T-helper 9 cell (primary cell): ENCODE measurements around the gene JAK1.

ENCODE experiments used
- DNase-seq: peaks from one replicate; pipeline ENCODE4 v3.0.0-alpha.2; 2020

The JAK1 gene

DNA sequence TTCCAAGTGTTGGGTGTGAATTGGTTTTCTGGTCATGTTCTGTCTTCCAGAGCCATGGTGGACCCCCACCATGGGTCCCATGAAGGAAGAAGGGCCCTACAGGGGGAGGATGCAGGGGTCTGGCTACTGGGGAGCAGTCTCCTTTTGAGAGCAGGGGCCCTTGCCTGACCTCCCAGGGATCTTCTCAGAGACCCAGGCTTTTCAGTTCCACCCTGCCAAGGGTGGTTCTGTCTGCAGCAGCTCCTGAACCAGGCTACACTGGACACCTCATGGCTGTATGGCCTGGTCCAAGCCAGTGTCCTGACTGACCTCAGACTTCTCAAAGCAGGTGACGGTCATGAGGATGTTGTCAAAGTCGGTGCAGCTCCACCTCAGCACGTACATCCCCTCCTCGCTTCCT lies 109.0 kb downstream of the JAK1 start:
- DNase-seq, result no peak

DNA sequence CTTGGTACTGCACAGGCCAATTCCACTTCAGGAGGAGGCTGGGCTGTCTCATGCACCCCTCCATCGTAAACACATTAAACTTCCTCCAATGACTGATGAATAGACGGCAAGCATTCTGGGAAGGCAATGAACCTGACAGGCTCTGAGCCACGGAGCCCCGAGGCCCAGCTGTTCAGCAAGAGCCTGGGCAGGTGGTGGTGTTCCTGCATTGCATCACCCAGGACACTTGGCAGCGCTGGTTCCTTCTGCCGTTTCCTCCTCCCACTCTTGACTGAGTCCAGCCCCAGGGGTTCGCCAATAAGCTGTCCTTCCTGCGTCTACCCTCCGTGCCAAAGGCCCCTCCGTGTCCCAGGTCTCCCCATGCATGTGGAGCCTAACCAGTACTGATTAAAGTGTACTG lies 109.8 kb downstream of the JAK1 start:
- DNase-seq, result no peak

DNA sequence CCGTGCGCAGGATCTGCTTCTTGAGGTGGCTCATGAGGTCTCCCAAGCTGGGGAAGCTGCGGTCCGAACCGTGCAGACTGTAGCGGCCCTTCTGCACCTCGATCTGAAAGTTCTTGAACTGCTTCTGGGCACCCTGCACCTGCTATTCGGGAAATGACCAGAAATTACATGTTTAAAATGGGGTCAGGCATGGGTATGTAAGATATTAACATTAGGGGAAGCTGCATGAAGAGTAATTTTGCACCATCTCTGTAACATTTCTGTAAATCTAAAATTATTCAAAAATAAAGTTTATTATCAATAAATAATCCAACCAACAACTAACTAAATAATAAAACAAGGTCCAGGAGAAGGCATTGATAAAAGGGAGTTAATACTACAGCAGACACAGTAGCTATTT lies 110.8 kb downstream of the JAK1 start:
- no peak for DNase-seq

DNA sequence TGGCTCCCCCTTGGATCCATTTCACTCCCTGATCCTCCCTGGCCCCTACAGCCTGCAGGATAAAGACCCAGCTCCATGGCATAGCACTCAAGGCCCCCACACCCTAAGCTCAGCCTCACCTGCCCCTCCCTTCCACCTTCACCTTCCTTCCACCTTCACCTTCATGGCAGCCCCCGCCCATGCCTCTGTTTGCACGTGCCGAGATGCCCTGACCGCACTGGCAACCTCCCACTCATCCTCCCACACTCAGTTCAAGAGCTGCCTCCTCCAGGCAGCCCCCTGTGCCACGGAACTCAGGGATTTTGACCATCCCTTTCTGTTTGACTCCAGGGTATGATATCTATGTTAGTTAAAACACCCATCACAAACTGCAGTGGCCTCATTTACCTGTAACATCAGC lies 111.7 kb downstream of the JAK1 start:
- no peak for DNase-seq

DNA sequence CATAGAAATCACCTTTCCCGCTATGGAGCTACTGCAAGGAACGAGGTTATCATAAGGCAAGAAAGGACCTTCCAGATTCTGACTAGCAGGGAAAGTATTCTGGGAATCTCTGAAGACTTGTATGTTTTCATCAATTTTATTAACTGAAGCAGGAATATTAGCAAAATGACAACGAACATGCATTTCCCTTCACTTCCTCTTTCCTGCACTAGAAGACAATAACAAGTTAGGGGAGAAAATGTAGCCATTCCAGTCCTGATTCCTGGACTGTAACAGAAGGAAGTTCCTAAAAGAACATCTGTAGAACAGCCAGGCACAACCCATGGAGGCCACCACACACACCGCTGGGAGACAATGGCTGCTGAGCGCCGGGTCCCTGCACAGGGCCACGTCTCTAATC lies 114.7 kb downstream of the JAK1 start:
- no peak for DNase-seq

DNA sequence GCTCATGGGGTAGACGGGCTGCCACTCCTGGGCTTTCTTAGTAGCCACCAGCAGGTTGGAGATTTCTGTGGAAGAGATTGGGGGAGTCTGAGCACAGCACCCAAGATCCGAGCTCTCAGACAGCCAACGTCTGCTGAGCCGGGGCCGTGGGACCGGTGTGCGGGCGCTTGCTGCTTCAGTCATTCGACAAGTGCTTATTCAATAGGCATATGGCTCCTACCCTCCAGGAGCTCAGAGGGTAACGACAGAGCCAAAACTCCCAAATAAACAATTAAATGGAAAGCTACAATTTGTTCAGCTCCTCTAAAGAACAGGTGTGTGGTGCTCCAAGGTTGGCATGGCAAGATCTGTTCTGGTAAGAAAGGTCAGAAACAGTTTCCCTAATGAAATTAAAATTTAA lies 115.5 kb downstream of the JAK1 start:
- no peak for DNase-seq

DNA sequence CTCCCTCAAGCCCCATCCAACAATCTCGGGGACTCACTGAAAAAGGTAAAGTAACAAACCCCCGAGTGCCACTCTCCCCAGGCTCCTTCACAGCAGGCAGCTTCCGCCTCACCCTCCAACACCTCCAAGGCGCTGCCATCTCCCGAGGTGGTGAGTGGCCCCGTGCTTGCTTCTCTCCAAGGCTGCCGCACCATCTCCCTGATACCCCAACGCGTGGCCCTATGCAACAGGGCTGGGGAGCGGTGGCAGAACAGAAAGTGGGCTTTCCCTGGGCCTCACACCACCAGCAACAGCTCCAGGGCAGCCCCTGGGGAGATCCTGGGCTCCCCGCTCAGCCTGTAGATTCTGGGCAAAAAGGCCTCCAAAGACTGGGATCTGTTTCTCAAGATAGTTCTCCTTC lies 116.4 kb downstream of the JAK1 start:
- DNase-seq, result no peak

DNA sequence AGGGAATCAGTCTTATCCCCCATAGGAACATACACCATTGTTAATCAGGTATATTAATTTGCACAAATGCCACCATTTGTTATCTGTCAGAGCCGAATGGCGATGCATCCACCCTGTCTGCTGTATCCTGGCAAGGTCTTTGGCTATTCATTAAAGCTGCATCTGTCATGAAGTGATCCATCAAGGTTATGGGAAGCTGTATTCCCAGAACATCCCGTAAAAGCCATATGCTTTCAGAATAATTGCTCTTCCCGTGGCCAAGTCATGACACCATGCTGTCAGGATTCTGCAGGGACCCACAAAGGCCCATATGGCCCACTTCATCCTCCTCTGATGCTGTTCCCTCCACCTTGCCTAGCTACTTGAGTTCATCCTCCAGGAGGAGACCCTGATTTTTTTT lies 117.5 kb downstream of the JAK1 start:
- no peak for DNase-seq

DNA sequence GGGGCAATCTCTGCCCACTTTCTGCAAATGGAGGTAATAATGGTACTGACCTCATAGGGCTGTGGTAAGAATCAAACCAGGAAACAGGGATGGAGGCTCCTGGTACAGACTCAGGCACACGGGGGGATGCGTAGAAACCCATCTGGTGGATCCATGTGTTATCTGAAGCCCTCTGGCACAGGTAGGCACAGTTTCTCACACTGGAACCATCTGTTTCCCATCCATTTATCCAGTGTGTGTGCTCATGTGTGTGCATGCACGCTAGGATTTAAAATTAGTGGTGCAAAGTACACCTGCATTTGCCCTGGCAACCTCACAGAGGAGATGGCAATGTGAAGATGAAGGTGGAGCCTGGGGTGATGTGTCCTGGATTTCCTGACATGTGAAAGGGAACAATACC lies 118.2 kb downstream of the JAK1 start:
- DNase-seq, result no peak

DNA sequence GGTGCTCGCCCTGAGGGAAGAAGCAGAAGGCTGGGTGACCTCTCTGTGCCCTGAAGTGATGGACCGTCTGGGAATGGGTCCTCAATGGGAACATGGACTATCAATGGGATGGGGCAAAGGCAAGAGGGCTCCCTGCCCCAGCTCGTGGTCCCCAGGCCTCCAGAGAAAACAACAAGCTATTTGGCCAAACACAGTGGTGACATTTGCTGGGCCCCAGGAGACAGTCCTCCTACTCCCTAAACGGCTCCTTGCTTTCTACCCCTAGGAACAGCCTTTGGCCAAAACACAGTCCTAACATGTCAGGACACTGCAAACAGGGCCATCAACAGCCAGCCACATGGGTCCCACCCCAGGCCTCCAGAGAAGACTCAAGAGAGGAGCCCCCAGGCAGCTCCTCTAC lies 118.7 kb downstream of the JAK1 start:
- DNase-seq, result no peak

DNA sequence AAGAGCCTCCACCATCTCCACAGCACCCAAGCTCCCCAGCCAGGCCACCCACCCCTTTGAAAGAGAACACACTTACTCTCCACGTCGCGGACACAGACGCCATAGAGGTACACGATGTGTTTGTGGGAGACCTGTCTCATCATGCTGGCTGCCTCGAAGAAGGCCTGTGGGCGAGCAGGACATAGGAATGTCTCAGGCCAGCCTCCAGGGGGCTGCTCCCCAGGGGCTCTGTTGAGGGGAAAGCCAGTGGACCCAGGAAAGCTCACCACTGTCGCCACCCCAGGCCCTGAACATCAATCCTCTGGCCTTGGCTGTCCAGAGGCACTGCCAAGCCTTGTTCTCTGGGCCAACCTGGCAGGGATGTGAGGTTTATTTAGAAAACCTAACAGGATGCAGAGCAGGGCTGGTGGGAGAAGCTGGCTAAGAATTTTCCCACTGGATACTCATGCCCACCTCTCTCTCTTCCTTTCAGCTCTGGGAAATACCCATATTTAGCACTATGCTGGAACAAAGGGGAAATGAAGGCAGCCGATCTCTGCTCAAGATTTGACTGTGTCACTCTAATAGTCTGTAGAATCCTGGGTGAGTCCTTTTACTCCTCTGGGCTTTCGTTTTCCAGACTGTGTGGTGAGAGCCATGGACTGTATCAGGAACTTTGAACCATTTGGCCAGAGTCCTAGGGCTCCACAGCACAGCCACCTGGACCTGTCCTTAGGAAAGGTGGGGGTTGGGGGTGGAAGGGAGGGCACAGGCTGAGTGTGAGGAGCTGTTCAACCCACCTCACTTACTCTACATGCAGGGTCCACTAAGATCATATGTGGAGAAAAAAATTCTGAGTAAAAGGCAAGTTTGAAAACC lies 119.5 kb downstream of the JAK1 start:
- no peak for DNase-seq

DNA sequence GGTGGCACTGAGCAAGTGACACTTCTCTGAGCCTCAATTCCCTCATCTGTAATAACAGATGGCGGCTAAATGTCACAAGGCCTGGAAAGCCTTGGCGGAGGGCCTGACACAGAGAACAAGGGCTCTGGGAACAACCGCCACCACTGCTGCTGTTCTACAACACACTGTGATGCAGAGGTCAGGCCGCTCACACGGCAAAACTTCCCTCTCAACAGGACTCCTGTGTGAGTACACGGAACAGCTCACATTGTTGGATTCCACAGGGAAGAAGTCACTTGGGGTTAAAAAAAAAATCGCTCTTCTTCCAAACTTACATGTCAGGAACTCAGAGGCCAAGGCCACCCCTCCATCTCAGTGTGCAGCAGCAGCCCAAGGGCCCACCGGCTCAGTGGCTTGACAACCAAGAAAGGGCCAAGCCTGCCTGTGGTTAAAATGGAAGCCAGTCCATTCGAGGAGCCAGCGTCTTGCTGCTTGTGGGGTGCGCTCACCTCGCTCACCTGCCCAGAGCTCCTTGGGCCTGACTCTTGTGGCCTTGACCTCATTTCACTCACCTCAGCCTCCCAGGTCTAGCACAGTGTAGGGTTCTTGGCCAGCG lies 120.4 kb downstream of the JAK1 start:
- DNase-seq, result no peak

DNA sequence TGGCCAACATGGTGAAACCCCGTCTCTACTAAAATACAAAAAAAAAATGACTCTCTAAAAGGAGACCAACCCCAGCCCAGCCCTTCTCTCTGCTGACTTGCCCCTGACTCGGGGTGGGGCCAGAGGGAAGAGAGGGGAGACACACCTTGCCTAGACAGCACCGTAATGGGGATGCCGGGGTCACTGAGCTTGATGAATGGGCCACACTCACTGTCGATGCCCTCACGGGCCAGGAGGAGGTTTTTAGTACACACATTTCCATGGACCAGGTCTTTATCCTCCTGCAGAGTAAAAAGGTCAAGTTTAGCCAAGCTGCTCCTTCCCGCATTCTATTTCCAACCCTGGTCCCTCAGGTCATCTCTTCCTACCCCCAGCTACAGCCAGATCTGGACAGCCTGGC lies 121.7 kb downstream of the JAK1 start:
- no peak for DNase-seq

DNA sequence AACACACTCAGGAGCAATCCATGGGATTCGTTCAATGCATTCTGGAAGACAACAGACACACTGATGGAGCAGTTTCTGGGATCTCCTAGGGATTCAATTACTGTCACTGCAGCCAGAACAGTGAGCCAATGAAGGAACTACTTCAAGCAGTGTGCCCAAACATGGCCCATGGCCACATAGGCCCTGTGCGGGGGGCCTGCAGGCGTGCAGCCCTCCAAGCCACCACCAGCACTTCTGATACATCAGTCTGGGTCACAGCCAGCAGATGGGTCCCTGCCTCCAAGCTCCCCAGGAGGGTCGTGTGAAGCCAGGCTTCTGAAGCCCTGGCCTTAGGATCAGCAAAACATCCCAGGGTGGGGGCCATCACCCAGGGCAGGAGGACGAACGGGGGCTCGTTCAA lies 122.2 kb downstream of the JAK1 start:
- DNase-seq, result no peak

DNA sequence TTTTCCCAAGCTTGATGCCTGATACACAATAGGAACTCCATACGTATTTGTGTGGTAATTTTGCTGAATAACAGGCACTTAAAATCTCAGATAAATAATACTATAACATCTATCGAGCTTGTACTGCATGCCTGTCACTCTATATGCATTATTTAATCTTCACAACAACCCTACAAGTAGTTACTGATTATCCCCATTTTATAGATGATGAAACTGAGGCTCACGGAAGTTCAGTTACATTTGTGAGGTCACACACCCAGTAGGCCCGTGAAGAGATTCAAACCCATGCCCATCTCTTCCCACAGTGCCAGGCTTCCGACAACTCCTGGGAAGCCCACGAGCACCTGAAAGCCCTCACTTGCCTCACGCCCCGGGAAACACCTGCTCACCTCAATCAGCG lies 122.7 kb downstream of the JAK1 start:
- no peak for DNase-seq

DNA sequence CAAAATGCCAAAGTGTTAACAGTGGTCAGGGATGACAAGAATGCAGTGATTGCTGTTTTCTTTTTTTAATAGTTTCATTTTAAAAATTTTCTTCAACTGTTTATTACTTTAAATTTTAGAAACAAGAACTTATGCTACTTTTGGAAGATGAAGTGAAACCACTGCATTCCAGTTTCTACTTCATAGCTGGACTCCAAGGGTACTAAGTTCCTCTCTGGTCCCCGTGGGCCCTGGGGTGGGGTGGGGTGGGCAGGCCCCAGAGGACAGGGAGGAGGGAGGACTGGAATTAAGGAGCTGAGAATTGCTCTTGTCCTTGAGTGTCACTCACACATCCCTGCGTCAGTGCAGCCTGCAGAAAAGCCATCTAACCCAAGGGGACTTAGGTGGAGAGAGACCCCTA lies 124.1 kb downstream of the JAK1 start:
- no peak for DNase-seq

DNA sequence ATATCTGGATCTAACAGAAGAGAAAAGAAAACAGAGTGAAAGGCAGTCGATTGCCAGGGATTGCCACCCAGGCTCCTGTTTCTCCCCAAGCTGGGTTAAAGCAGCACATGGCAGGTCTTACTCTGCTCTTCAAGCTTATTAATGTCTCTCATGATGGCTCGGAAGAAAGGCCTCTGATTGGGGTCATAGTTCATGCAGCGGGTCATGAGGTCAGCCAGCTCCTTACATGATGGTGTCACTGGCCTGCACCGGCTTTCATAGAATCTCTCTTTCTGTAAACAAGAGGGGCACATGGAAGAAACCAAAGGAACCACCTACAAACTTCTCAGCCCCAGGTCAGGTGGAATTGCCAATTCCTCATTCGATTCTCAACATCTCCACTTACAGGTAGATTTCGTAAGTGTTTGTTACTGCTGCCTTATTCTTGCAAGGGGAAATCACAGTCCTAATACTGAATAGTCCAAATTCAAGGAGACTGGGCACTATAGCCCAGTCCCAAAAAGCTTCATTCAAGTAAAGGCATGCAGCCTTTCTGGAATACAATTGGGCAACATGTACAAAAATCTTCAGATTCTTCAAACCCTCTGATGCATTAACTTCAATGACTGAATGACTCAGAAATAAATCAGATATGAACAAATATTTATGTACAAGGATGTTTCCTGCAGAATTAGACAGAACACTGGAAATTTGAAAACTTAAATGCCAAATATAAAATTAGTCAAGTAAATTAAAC lies 124.9 kb downstream of the JAK1 start:
- no peak for DNase-seq

DNA sequence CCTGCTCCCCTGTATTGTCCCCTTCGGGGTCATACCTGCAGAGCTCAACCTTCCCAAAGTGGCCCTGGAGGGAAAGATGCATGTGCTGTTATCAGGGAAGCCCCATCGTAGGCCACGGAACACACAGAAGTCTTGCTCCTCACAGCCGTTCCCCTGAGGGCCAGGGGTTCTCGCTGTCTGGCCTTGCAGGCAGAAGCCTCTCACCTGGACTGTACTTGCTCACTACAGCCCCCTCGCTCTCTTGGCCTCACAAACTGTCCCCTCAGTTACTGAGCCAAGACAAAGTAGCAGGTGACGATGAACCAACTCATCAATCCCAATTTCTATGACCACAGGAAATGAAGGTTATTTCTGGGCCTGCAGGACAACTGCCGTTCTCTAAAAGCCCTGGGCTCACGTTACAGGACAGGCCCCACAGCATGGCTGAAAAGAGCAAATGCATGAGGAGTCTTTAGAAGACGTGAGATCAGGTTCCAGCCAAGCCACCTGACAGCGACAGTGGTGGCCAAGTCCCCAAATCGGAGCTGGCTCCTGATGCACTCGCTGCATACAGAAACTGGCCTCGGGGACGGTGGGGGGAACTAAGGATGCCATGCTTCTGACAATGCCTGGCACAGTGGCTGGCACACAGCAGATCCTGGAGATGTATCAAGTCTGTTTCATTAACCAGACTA lies 126.5 kb downstream of the JAK1 start:
- no peak for DNase-seq

DNA sequence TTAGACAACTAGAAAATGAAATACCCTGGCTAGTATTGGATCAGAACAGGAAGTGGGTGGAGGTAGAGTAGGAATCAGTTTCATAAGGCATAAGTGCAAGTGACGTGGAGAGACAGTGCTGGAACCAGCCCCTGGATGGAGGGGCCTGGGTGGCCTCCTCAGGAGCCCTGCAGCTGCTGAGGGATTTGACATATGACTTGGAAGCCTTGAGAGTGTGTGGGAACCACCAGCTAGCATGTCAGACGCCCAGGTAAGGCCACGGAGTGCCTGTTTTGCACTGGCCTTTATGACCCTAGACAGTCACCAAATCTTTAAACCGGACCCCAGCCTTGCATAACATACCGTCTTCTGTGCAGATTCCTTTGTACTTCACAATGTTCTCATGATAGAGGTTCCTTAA lies 127.1 kb downstream of the JAK1 start:
- DNase-seq, result no peak

DNA sequence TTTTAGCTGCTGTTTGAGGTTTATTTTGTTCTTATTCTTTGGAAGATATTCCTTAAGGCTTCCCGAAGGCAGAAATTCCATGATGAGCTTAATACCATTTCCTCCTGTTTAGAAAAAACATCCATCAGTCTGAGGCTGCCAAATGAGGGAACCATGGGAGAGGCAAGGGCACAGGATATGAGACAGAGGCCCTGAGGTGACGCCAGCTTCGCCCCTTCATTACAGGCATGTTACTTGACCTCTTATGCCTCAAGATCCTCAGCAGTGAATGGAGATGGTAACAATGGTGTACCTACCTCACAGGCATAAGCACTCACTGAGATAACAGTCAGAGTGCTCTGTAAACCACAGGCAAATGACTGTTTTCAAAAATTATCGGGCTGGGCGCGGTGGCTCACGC lies 127.9 kb downstream of the JAK1 start:
- DNase-seq, result no peak

DNA sequence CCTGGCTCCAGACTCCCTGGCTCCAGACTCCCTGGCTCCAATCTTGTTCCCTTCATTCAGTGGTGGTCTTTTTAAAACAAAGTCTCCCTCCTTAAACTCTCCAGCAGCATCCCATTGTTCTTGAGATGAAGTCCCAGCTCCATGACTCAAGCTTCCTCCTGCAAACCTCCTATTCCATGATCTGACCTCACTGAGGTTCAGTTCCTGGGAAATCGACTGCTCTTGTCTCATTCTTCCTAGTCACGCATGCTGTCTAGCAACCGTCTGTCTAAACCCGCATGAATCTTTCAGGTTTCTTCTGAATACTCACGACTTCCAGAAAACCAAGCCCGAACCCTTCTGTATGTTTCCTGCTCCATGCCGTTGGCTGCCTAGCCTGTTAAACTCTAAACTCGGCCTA lies 129.5 kb downstream of the JAK1 start:
- no peak for DNase-seq

DNA sequence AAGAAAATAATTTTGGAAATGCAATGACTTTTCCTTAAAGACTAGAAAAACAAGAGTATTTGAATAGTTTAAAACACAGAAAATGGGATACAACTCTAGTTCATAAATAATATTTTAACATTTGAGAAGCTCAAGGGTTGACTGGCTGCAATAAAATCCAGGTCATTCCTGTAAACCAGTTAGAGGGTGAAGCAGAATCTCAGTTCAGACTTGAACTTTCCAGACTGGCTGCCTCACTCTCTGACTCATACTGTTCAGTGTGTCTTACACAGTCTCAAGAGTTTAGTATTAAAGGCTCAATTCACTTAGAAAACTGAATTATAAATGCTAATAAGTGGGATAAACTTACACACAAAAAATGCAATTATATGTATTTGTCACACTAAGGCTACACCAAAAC lies 131.6 kb downstream of the JAK1 start:
- DNase-seq, result no peak

DNA sequence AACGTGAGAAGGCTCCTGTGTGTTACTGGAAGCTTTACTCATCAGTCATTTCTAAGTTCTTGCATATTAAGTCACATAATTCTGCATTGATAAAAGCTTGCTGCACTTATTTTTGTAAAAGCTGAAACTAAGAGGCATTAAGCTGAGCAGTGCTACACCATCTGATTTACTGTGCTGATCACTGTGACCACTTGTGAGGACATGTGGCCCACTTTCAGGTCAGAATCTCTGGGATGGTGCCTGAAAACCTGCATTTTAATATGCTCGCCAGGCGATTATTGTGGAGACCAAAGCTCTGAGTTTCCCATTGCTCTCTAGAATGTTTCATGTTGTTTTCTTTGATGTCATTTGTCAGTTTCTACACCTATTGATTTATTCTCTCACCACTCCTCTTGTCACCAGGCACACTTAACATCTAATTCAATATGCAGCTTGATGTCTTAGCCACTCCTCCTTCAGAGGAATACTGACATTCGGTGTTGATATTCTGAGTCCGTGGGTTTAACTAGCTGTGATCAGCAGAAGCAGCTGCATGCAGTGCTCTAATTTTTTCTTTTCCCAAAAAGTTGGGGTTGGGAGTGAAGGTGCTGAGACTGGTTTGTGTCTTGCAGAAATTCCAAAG lies 136.2 kb downstream of the JAK1 start:
- no peak for DNase-seq
